T-helper 22 cell (primary cell): ENCODE results near the gene TNS4.

ENCODE experiments used
- DNase-seq: peaks from one replicate; pipeline ENCODE4 v3.0.0-alpha.2; 2020; ENCODE audit warnings: low read depth

The TNS4 gene

GRCh38 chr17:40433551-40434415, 67.6 kb downstream of the TNS4 start:
- DNase-seq, result no peak

- no peak for DNase-seq
Measured at GRCh38 chr17:40432864-40433528, 68.4 kb downstream of the TNS4 start.

- no peak for DNase-seq
Measured at GRCh38 chr17:40431231-40431602, 70.2 kb downstream of the TNS4 start.

GRCh38 chr17:40430272-40431230, 70.9 kb downstream of the TNS4 start:
- no peak for DNase-seq

GRCh38 chr17:40427002-40427491, 74.4 kb downstream of the TNS4 start:
- no peak for DNase-seq
